ENCODE measurements around the gene MYPN. TPM values are rescaled to one million over a fixed set of nuclear protein-coding genes. Genes with fewer than 3 reads are reported as not detected.

The MYPN gene
- total RNA-seq, 2 donors from 2014 or later = not detected

GRCh38 chr10:68124718-68125117 lies 15.4 kb downstream of the MYPN start:
- no peaks in the 10 kb centered on the region for H3K9me3 Mint-ChIP-seq
- DNase-seq (no peak), ATAC-seq (replicated peaks in 1 of 2) (no peak)
- H3K27ac Mint-ChIP-seq = no peak overlapping the region
- no peaks in the 10 kb centered on the region for H3K36me3 Mint-ChIP-seq (ENCODE audit: insufficient read depth in 2 of 2)
- H3K4me1 Mint-ChIP-seq (ENCODE audit: low read depth) = no peaks in the 10 kb centered on the region
- H3K27me3 Mint-ChIP-seq (ENCODE audit: low read depth) = no peaks in the 10 kb centered on the region
- no peak overlapping the region for H3K4me3 Mint-ChIP-seq

DNA sequence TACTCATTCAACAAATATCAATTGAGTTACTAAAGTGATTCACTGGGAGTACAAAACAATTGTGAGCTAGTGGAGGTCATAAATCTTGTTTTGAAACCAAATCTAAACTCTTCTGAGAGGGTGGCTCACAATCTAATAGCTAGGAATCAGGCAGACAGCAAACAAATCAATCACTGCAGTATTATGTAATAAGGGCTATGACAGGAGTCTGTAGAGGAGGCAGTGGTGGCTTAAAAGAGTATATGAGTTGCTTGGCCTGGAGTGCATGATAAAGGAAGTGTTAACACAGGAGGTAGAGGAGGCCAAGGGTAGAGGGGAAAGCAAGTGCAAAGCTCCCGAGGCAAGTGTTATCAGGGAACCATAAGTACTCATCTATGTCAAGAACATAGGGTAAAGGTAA lies 16.5 kb downstream of the MYPN start:
- H3K4me3 Mint-ChIP-seq = no peak overlapping the region
- no peak overlapping the region for H3K27ac Mint-ChIP-seq
- H3K4me1 Mint-ChIP-seq (ENCODE audit: low read depth) = no peaks in the 10 kb centered on the region
- DNase-seq (no peak), ATAC-seq (replicated peaks in 1 of 2) (no peak)
- H3K36me3 Mint-ChIP-seq (ENCODE audit: insufficient read depth in 2 of 2) = no peaks in the 10 kb centered on the region
- H3K27me3 Mint-ChIP-seq (ENCODE audit: low read depth) = no peaks in the 10 kb centered on the region
- no peaks in the 10 kb centered on the region for H3K9me3 Mint-ChIP-seq

DNA sequence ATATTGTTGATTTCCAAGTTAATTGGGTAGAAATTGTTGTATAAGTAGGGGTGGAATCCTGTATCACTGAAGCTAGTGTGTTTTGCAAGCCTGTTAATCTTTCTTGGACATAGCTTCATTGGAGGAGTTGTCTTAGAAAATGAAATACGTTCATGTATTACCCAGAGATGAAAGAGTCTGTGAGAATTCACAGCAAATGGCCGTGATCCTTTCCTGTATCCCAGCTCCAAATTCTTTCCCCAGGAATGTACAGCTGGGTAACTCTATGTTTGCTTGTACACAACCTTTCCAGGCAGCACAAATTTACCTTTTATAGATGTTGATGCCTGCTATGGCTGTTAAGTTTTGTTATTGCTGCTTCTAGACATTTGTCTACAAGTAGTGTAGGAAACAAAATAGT lies 18.7 kb downstream of the MYPN start:
- no peak for DNase-seq
- Mint-ChIP-seq H3K4me1 (ENCODE audit: low read depth) (no peaks in the 10 kb centered on the region), H3K4me3 (no peak overlapping the region), H3K36me3 (ENCODE audit: insufficient read depth in 2 of 2) (no peaks in the 10 kb centered on the region), H3K9me3 (no peaks in the 10 kb centered on the region), H3K27me3 (ENCODE audit: low read depth) (no peaks in the 10 kb centered on the region), H3K27ac (no peak overlapping the region)
- ATAC-seq (replicated peaks in 1 of 2) = no peak

- H3K4me3 Mint-ChIP-seq = no peak overlapping the region
- no peaks in the 10 kb centered on the region for H3K36me3 Mint-ChIP-seq (ENCODE audit: insufficient read depth in 2 of 2)
- DNase-seq (no peak), ATAC-seq (replicated peaks in 1 of 2) (no peak)
- H3K9me3 Mint-ChIP-seq = no peaks in the 10 kb centered on the region
- no peaks in the 10 kb centered on the region for H3K27me3 Mint-ChIP-seq (ENCODE audit: low read depth)
- H3K27ac Mint-ChIP-seq = no peak overlapping the region
- H3K4me1 Mint-ChIP-seq (ENCODE audit: low read depth) = no peaks in the 10 kb centered on the region
Measured at GRCh38 chr10:68132391-68132790, 23.1 kb downstream of the MYPN start.

DNA sequence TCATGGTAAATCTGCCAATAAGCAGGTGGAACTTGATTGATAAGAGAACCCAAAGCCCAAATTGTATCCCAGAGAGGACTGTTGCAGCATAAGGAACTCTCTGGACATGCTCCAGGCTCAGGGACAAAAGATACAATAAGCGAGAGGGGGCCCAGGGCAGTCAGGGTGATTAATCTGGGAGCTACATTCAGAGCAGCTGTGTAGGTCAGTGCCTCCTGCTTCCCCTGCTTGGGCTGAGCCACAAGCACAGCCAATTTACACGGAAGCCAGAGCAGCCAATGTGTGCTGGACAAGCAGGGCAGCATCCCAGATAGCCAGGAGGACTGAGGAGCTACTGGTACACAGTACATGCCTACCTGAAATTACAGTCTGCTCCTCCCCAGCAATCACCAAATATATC lies 24.2 kb downstream of the MYPN start:
- DNase-seq (no peak), ATAC-seq (replicated peaks in 1 of 2) (no peak)
- Mint-ChIP-seq H3K36me3 (ENCODE audit: insufficient read depth in 2 of 2) (no peaks in the 10 kb centered on the region), H3K9me3 (no peaks in the 10 kb centered on the region), H3K27ac (no peak overlapping the region), H3K27me3 (ENCODE audit: low read depth) (no peaks in the 10 kb centered on the region), H3K4me1 (ENCODE audit: low read depth) (no peaks in the 10 kb centered on the region), H3K4me3 (no peak overlapping the region)

DNA sequence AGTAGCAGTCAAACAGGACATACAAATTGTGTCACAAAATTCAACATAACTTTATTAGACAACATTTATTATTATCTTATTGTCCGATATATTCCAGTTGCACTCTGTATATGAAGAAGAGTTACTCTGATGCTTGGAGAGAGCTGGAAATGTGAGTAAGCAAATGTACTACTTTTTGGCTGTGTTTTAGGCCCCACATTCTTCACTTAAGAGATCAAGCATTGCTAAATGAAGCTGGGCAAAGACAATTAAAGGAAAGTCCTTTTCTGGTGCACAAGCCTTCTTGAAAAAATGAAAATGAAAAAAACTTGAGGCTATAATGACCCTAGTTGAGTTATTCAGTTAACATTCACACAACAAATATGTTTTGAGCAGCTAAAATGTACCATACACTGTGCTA lies 26.1 kb downstream of the MYPN start:
- DNase-seq (no peak), ATAC-seq (replicated peaks in 1 of 2) (no peak)
- Mint-ChIP-seq H3K4me3 (no peak overlapping the region), H3K9me3 (no peaks in the 10 kb centered on the region), H3K36me3 (ENCODE audit: insufficient read depth in 2 of 2) (no peaks in the 10 kb centered on the region), H3K27me3 (ENCODE audit: low read depth) (no peaks in the 10 kb centered on the region), H3K27ac (no peak overlapping the region), H3K4me1 (ENCODE audit: low read depth) (no peaks in the 10 kb centered on the region)

GRCh38 chr10:68135922-68136792 lies 26.9 kb downstream of the MYPN start:
- Mint-ChIP-seq H3K36me3 (ENCODE audit: insufficient read depth in 2 of 2) (no peaks in the 10 kb centered on the region), H3K27ac (no peak overlapping the region), H3K4me1 (ENCODE audit: low read depth) (no peaks in the 10 kb centered on the region), H3K27me3 (ENCODE audit: low read depth) (no peaks in the 10 kb centered on the region), H3K4me3 (no peak overlapping the region), H3K9me3 (no peaks in the 10 kb centered on the region)
- DNase-seq (no peak), ATAC-seq (replicated peaks in 1 of 2) (no peak)

DNA sequence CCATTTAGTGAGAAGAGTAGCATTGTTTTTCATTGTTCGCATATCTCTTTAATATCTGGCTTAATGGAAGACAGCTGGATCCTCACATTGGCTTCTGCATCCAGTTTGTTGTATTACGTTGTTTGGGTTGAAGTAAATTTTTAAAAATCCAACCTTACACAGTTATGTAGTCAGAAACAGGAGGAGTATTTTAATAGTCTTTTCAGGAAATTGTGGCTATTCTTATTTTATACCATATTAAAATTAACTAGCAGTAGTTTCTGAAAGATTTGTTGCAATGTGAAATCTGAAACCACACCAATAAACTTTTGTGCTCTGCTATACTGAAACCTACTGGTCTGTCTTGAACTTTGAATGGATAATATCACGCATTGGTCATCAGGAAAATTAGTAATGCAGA lies 27.9 kb downstream of the MYPN start:
- Mint-ChIP-seq H3K27me3 (ENCODE audit: low read depth) (no peaks in the 10 kb centered on the region), H3K9me3 (no peaks in the 10 kb centered on the region), H3K27ac (no peak overlapping the region), H3K36me3 (ENCODE audit: insufficient read depth in 2 of 2) (no peaks in the 10 kb centered on the region), H3K4me3 (no peak overlapping the region), H3K4me1 (ENCODE audit: low read depth) (no peaks in the 10 kb centered on the region)
- DNase-seq = no peak
- no peak for ATAC-seq (replicated peaks in 1 of 2)

DNA sequence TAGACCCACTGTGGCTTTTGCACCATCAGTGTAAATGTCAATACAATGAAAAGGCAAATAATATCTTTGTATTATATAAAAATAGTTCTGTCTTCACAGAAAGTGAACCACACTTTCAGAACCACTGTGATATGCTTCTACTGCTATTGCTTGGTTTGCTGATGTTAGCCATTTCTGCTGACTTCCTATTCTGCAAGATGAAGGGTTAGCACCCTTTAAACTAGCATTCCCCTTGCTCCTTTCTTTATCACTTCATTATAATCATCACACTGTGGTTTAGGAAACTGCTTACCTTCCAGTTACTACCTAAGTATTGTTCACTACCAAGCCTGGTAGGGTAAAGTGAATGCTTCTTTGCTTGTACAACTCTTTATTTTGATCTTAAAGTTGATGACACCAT lies 29.2 kb downstream of the MYPN start:
- no peak overlapping the region for H3K4me3 Mint-ChIP-seq
- no peaks in the 10 kb centered on the region for H3K9me3 Mint-ChIP-seq
- no peaks in the 10 kb centered on the region for H3K36me3 Mint-ChIP-seq (ENCODE audit: insufficient read depth in 2 of 2)
- DNase-seq (no peak), ATAC-seq (replicated peaks in 1 of 2) (no peak)
- no peaks in the 10 kb centered on the region for H3K27me3 Mint-ChIP-seq (ENCODE audit: low read depth)
- no peaks in the 10 kb centered on the region for H3K4me1 Mint-ChIP-seq (ENCODE audit: low read depth)
- H3K27ac Mint-ChIP-seq = no peak overlapping the region

DNA sequence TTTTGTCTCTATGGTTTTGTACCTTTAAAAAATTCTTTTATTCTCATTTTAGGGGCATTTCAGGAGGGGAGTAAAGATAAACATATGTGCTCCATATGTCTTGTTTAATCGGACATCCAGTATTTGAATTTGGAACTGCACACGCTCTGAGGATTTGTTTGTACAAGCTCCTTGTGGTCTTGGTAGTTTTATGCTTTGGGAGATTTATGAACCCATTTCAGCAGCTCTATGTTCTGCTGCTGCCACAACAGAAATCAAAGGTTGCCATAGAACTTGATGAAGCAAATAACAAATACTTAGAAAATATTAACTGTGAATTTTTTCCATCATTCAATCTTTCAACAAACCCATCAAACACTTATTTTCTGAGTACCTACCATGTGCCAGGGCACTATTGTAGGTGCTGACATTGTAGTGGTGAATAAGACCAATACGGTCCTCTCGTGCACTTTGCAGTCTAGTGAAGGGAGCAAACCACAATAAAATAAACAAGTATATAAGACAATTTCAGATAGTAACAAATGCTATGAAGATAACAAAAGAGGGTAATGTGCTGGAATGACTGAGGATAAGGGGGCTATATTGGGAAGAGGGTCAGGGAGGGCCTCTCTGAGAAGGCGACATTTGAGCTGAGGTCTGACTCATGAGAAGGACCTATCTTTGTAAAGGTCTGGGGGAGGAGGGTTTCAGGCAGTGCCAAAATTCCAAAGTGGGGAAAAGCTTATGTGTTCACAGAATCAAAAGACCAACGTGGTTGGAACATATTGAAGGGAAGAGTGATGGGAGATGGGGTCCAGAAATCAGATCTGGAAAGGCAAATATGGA lies 30.4 kb downstream of the MYPN start:
- H3K27ac Mint-ChIP-seq = no peak overlapping the region
- DNase-seq (no peak), ATAC-seq (replicated peaks in 1 of 2) (no peak)
- H3K9me3 Mint-ChIP-seq = no peaks in the 10 kb centered on the region
- no peaks in the 10 kb centered on the region for H3K27me3 Mint-ChIP-seq (ENCODE audit: low read depth)
- H3K4me3 Mint-ChIP-seq = no peak overlapping the region
- H3K4me1 Mint-ChIP-seq (ENCODE audit: low read depth) = no peaks in the 10 kb centered on the region
- H3K36me3 Mint-ChIP-seq (ENCODE audit: insufficient read depth in 2 of 2) = no peaks in the 10 kb centered on the region

- no peak overlapping the region for H3K27ac Mint-ChIP-seq
- no peaks in the 10 kb centered on the region for H3K36me3 Mint-ChIP-seq (ENCODE audit: insufficient read depth in 2 of 2)
- H3K4me3 Mint-ChIP-seq = no peak overlapping the region
- H3K27me3 Mint-ChIP-seq (ENCODE audit: low read depth) = no peaks in the 10 kb centered on the region
- H3K9me3 Mint-ChIP-seq = no peaks in the 10 kb centered on the region
- no peaks in the 10 kb centered on the region for H3K4me1 Mint-ChIP-seq (ENCODE audit: low read depth)
- no peak for ATAC-seq (replicated peaks in 1 of 2)
- DNase-seq = no peak
Measured at GRCh38 chr10:68142761-68143160, 33.5 kb downstream of the MYPN start.

- Mint-ChIP-seq H3K4me1 (ENCODE audit: low read depth) (no peaks in the 10 kb centered on the region), H3K9me3 (no peaks in the 10 kb centered on the region), H3K27me3 (ENCODE audit: low read depth) (no peaks in the 10 kb centered on the region), H3K27ac (no peak overlapping the region), H3K4me3 (no peak overlapping the region), H3K36me3 (ENCODE audit: insufficient read depth in 2 of 2) (no peaks in the 10 kb centered on the region)
- no peak for ATAC-seq (replicated peaks in 1 of 2)
- no peak for DNase-seq
Measured at GRCh38 chr10:68144709-68145108, 35.4 kb downstream of the MYPN start.

- Mint-ChIP-seq H3K9me3 (no peaks in the 10 kb centered on the region), H3K4me3 (no peak overlapping the region), H3K4me1 (ENCODE audit: low read depth) (no peaks in the 10 kb centered on the region), H3K27me3 (ENCODE audit: low read depth) (no peaks in the 10 kb centered on the region), H3K27ac (no peak overlapping the region), H3K36me3 (ENCODE audit: insufficient read depth in 2 of 2) (no peaks in the 10 kb centered on the region)
- DNase-seq (no peak), ATAC-seq (replicated peaks in 1 of 2) (peak; percentile 29 to 62)
Measured at GRCh38 chr10:68145705-68146104, 36.4 kb downstream of the MYPN start.

Data from activated T-cell treated with anti-CD3 and anti-CD28 coated beads, Interleukin-2, amount 50 U/mL, for 72 hours (primary cell).